Measurements from ENCODE around the gene MYMX. TPM values are rescaled to one million over a fixed set of nuclear protein-coding genes. Genes with fewer than 3 reads are reported as not detected.
"Not testable (repeated sequence)": the region's sequence is repeated elsewhere in the genome, so short reads cannot be mapped to it uniquely, and the experiment has no call there.

Gene MYMX
- polyA plus RNA-seq, 3 donors from 2014 or later, result not detected

- Mint-ChIP-seq H3K36me3 (no peaks in the 10 kb centered on the region), H3K27me3 (ENCODE audit: low read depth in 3 of 3) (peaks cover 0 to 4% (median 3%) of the 10 kb centered on the region in 3 donors), H3K27ac (peak overlapping the region in 1 of 6 donors; percentile 59), H3K4me3 (no peak overlapping the region), H3K4me1 (peaks cover 10% of the 10 kb centered on the region in 2 donors), H3K9me3 (no peaks in the 10 kb centered on the region)
- DNase-seq, result no peak
Observed at GRCh38 chr6:44194326-44194725, 22.4 kb upstream of the MYMX start.

- not testable (repeated sequence) for H3K27ac Mint-ChIP-seq; H3K9me3 Mint-ChIP-seq; H3K27me3 Mint-ChIP-seq (ENCODE audit: low read depth in 3 of 3); H3K36me3 Mint-ChIP-seq; DNase-seq; H3K4me3 Mint-ChIP-seq
- H3K4me1 Mint-ChIP-seq, result peaks cover 10% of the 10 kb centered on the region in 2 donors
Observed at GRCh38 chr6:44196351-44196750, 20.4 kb upstream of the MYMX start.

GRCh38 chr6:44198684-44199083, 18.0 kb upstream of the MYMX start:
- no peaks in the 10 kb centered on the region for H3K4me1 Mint-ChIP-seq
- DNase-seq, result no peak
- no peak overlapping the region for H3K27ac Mint-ChIP-seq
- no peaks in the 10 kb centered on the region for H3K36me3 Mint-ChIP-seq
- H3K9me3 Mint-ChIP-seq, result no peaks in the 10 kb centered on the region
- peaks cover 0 to 6% (median 0%) of the 10 kb centered on the region in 3 donors for H3K27me3 Mint-ChIP-seq (ENCODE audit: low read depth in 3 of 3)
- H3K4me3 Mint-ChIP-seq, result no peak overlapping the region

GRCh38 chr6:44199883-44200282, 16.8 kb upstream of the MYMX start:
- H3K4me3 Mint-ChIP-seq, result no peak overlapping the region
- no peak for DNase-seq
- no peak overlapping the region for H3K27ac Mint-ChIP-seq
- no peaks in the 10 kb centered on the region for H3K36me3 Mint-ChIP-seq
- no peaks in the 10 kb centered on the region for H3K4me1 Mint-ChIP-seq
- H3K27me3 Mint-ChIP-seq (ENCODE audit: low read depth in 3 of 3), result peaks cover 0 to 6% (median 2%) of the 10 kb centered on the region in 3 donors
- H3K9me3 Mint-ChIP-seq, result no peaks in the 10 kb centered on the region

- H3K4me3 Mint-ChIP-seq, result no peak overlapping the region
- H3K27me3 Mint-ChIP-seq (ENCODE audit: low read depth in 3 of 3), result peaks cover 0 to 4% (median 2%) of the 10 kb centered on the region in 3 donors
- no peak for DNase-seq
- no peaks in the 10 kb centered on the region for H3K36me3 Mint-ChIP-seq
- H3K4me1 Mint-ChIP-seq, result no peaks in the 10 kb centered on the region
- H3K27ac Mint-ChIP-seq, result no peak overlapping the region
- H3K9me3 Mint-ChIP-seq, result no peaks in the 10 kb centered on the region
Observed at GRCh38 chr6:44201200-44201599, 15.5 kb upstream of the MYMX start.

- Mint-ChIP-seq H3K27ac (no peak overlapping the region), H3K36me3 (no peaks in the 10 kb centered on the region), H3K4me1 (no peaks in the 10 kb centered on the region), H3K9me3 (no peaks in the 10 kb centered on the region), H3K4me3 (no peak overlapping the region), H3K27me3 (ENCODE audit: low read depth in 3 of 3) (peaks cover 0 to 4% (median 2%) of the 10 kb centered on the region in 3 donors)
- DNase-seq, result no peak
Observed at GRCh38 chr6:44201638-44202303, 15.0 kb upstream of the MYMX start.

- DNase-seq, result no peak
- Mint-ChIP-seq H3K27ac (no peak overlapping the region), H3K27me3 (ENCODE audit: low read depth in 3 of 3) (peaks cover 0 to 4% (median 2%) of the 10 kb centered on the region in 3 donors), H3K36me3 (no peaks in the 10 kb centered on the region), H3K4me3 (no peak overlapping the region), H3K4me1 (no peaks in the 10 kb centered on the region), H3K9me3 (no peaks in the 10 kb centered on the region)
Observed at GRCh38 chr6:44202332-44202971, 14.3 kb upstream of the MYMX start.

GRCh38 chr6:44202972-44203750, 13.6 kb upstream of the MYMX start:
- Mint-ChIP-seq H3K27ac (no peak overlapping the region), H3K27me3 (ENCODE audit: low read depth in 3 of 3) (peaks cover 0 to 6% (median 2%) of the 10 kb centered on the region in 3 donors), H3K9me3 (no peaks in the 10 kb centered on the region), H3K4me3 (no peak overlapping the region), H3K4me1 (no peaks in the 10 kb centered on the region), H3K36me3 (no peaks in the 10 kb centered on the region)
- DNase-seq, result no peak

GRCh38 chr6:44203955-44204354, 12.8 kb upstream of the MYMX start:
- H3K4me3 Mint-ChIP-seq, result no peak overlapping the region
- H3K27ac Mint-ChIP-seq, result no peak overlapping the region
- no peaks in the 10 kb centered on the region for H3K9me3 Mint-ChIP-seq
- H3K4me1 Mint-ChIP-seq, result no peaks in the 10 kb centered on the region
- no peak for DNase-seq
- peaks cover 0 to 6% (median 2%) of the 10 kb centered on the region in 3 donors for H3K27me3 Mint-ChIP-seq (ENCODE audit: low read depth in 3 of 3)
- no peaks in the 10 kb centered on the region for H3K36me3 Mint-ChIP-seq

GRCh38 chr6:44207966-44208365, 8.8 kb upstream of the MYMX start:
- no peak overlapping the region for H3K4me3 Mint-ChIP-seq
- peaks cover 0 to 9% (median 2%) of the 10 kb centered on the region in 3 donors for H3K27me3 Mint-ChIP-seq (ENCODE audit: low read depth in 3 of 3)
- no peaks in the 10 kb centered on the region for H3K4me1 Mint-ChIP-seq
- no peaks in the 10 kb centered on the region for H3K36me3 Mint-ChIP-seq
- DNase-seq, result no peak
- H3K27ac Mint-ChIP-seq, result no peak overlapping the region
- H3K9me3 Mint-ChIP-seq, result no peaks in the 10 kb centered on the region

GRCh38 chr6:44211284-44211683, 5.4 kb upstream of the MYMX start:
- Mint-ChIP-seq H3K4me3 (no peak overlapping the region), H3K27me3 (ENCODE audit: low read depth in 3 of 3) (peaks cover 0 to 17% (median 6%) of the 10 kb centered on the region in 3 donors), H3K27ac (no peak overlapping the region)

GRCh38 chr6:44214307-44214706, 2.4 kb upstream of the MYMX start:
- Mint-ChIP-seq H3K4me1 (peaks cover 0 to 7% of the 10 kb centered on the region in 2 donors), H3K9me3 (no peaks in the 10 kb centered on the region), H3K27ac (no peak overlapping the region), H3K27me3 (ENCODE audit: low read depth in 3 of 3) (peaks cover 1 to 26% (median 11%) of the 10 kb centered on the region in 3 donors), H3K4me3 (no peak overlapping the region), H3K36me3 (peaks cover 0 to 4% (median 0%) of the 10 kb centered on the region in 3 donors)
- DNase-seq, result no peak

More at GRCh38 chr6:44211284-44211683, 5.4 kb upstream of the MYMX start:
- DNase-seq, result no peak
- H3K36me3 Mint-ChIP-seq, result peaks cover 0 to 4% (median 0%) of the 10 kb centered on the region in 3 donors
- no peaks in the 10 kb centered on the region for H3K4me1 Mint-ChIP-seq
- no peaks in the 10 kb centered on the region for H3K9me3 Mint-ChIP-seq

- DNase-seq, result no peak
- no peaks in the 10 kb centered on the region for H3K9me3 Mint-ChIP-seq
- peaks cover 3 to 19% (median 11%) of the 10 kb centered on the region in 3 donors for H3K27me3 Mint-ChIP-seq (ENCODE audit: low read depth in 3 of 3)
- no peak overlapping the region for H3K27ac Mint-ChIP-seq
- H3K4me1 Mint-ChIP-seq, result peaks cover 1 to 17% of the 10 kb centered on the region in 2 donors
- peaks cover 0 to 4% (median 0%) of the 10 kb centered on the region in 3 donors for H3K36me3 Mint-ChIP-seq
- H3K4me3 Mint-ChIP-seq, result no peak overlapping the region
Observed at GRCh38 chr6:44217332-44218143, 812 bp downstream of the MYMX start.
